HL-60 (cell line): ENCODE measurements around the gene EIF1.

ENCODE experiments used
- CTCF ChIP-seq: IDR thresholded peaks from one replicate; pipeline ENCODE4 v1.5.1; 2011; ENCODE audit warnings: low read length, control low read depth, inconsistent platforms; ENCODE audit not compliant: insufficient read depth
- POLR2AphosphoS5 ChIP-seq: IDR thresholded peaks from 2 replicates; pipeline ENCODE4 v1.6.1; 2012; ENCODE audit warnings: low read depth
- REST ChIP-seq: IDR thresholded peaks from 2 replicates; pipeline ENCODE4 v1.6.1; 2012; ENCODE audit warnings: low read depth; ENCODE audit not compliant: insufficient replicate concordance

DNA sequence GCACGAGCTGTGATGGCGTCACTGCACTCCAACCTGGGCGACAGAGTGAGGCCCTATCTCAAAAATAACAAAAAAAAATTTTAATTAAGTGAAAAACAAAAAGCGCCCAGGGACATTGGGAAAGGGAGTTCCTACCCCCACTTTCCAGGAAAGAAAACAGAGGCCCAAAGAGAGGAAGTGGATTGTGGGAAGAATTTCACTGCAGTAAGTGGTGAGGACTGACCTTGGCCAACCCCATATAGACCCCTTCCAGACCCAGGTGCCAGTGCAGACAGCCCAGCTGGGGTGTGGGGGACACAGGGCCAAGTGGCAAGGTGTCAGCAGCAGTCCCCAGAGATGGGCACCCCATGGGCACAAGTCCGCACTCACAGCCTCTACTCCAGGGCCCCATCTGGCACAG, 35.3 kb upstream of the EIF1 start:
- TF ChIP-seq CTCF (no peak), REST (no peak), POLR2AphosphoS5 (no peak)
